ENCODE data around the gene OR6J1.

GRCh38 chr14:22658946-22659345 lies 14.8 kb upstream of the OR6J1 start:
- TF ChIP-seq POLR2AphosphoS5 (IDR thresholded peaks at IDR 0.05; ENCODE audit: low read depth, low read length) (no peak), SPI1 (IDR thresholded peaks at IDR 0.05; ENCODE audit: low read depth, low read length) (no peak), POLR2A (IDR thresholded peaks at IDR 0.05; ENCODE audit: low read depth, low read length) (no peak), TAF1 (IDR thresholded peaks at IDR 0.05; ENCODE audit: low read depth, low read length) (no peak), PAX5 (IDR thresholded peaks at IDR 0.05; ENCODE audit: insufficient read depth, low read length, severe bottlenecking) (no peak), POU2F2 (IDR thresholded peaks at IDR 0.05; ENCODE audit: low read depth, low read length) (no peak)
